HTR-8/SVneo (cell line): ENCODE results near the gene LARGE1.

Experiments used
- DNase-seq: peaks from one replicate; pipeline ENCODE4 v3.0.0; 2011; ENCODE audit warnings: low spot score, mixed read lengths; ENCODE audit not compliant: insufficient read length
- FAIRE-seq: peaks from 2 replicates; lab custom pipeline; 2011; peaks lifted over from hg19 to GRCh38; lab: Jason Lieb, UNC

LARGE1 gene

DNA sequence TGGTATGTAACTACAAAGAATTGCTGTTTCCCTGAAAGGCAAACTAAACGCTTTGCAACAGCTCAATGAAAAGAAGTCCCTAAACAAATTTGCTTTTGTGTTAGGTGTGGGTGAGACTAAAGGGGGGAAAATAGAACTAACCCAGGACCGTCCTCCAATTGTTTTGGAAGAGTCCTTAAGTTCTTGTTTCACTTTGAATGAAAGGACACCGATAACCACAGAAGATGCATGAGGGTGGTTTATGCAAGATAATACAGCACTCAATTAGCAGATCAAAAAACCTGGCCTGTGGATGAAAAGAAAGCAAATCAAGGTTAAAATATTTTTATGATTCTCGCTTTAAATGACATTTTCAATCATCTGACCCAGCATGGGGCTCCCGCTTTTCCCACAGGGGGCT, 557.6 kb downstream of the LARGE1 start:
- DNase-seq = no peak
- FAIRE-seq = no peak

DNA sequence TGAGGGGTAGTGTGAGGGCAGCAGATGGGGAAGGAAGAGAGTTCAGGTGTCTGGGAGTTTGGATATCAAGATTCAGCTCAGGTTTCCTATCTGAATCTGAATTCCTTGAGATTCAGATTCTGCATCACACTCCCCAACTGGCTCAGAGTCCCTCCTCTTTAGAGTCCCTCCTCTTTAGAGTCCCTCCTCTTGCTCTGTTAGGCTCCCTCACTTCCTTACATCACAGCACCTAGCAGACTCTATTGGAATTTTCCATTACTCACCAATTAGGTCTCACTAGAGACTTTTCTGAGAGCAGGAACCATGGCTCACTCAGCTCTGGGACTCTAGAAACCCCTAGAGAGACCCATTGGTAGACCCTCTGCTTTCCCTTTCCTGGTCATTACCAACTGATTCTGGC, 558.7 kb downstream of the LARGE1 start:
- no peak for FAIRE-seq

GRCh38 chr22:33357981-33358399, 562.3 kb downstream of the LARGE1 start:
- FAIRE-seq (no peak), DNase-seq (no peak)

More for the DNA sequence above, 558.7 kb downstream of the LARGE1 start:
- no peak for DNase-seq

DNA sequence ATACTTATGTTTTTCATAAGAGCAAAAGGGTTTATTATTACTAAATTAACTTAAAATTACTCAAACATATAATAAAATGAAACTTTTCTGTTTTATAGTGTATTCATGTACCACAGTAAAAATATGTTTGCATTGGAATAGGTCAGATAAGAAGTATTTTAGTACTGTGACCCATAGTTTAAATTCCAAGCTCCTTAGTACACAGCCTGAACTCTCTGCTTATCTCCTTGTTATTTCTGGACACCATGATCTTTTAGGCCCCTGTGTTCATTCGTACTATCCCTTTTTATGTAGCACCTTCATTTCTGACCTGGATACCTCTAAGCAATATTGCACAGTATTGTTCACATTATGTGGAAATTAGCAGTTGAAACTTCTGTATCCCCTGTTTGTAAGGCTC, 565.3 kb downstream of the LARGE1 start:
- no peak for FAIRE-seq
- DNase-seq = no peak

GRCh38 chr22:33353502-33353901, 566.8 kb downstream of the LARGE1 start:
- DNase-seq (no peak), FAIRE-seq (no peak)

GRCh38 chr22:33352768-33353167, 567.5 kb downstream of the LARGE1 start:
- no peak for DNase-seq
- FAIRE-seq = no peak

GRCh38 chr22:33350961-33351360, 569.3 kb downstream of the LARGE1 start:
- no peak for FAIRE-seq

DNA sequence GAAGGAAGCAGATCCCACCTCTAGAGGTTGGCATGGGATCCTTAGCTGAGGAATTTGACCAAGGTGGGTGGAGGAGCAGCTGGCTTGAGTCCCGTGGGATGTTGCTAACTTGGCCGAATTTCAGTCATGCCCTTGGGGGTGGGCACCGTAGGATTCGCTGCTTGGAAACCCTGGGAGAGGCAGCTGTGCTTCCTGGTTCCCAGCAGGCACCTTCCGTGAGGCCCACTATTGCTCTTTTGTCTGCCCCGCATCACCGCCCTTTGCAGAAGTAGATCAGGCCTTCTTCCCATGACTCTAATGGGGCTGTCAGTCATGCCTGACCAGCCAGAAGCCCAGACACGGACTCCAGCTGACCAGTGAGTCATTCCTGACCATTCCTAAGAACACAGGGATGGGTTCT, 569.8 kb downstream of the LARGE1 start:
- DNase-seq = no peak

More at GRCh38 chr22:33350961-33351360, 569.3 kb downstream of the LARGE1 start:
- DNase-seq = no peak

GRCh38 chr22:33347002-33347401, 573.3 kb downstream of the LARGE1 start:
- FAIRE-seq = no peak

More for the DNA sequence above, 569.8 kb downstream of the LARGE1 start:
- no peak for FAIRE-seq

GRCh38 chr22:33341611-33342010, 578.7 kb downstream of the LARGE1 start:
- DNase-seq (no peak), FAIRE-seq (no peak)

More at GRCh38 chr22:33347002-33347401, 573.3 kb downstream of the LARGE1 start:
- DNase-seq = no peak

DNA sequence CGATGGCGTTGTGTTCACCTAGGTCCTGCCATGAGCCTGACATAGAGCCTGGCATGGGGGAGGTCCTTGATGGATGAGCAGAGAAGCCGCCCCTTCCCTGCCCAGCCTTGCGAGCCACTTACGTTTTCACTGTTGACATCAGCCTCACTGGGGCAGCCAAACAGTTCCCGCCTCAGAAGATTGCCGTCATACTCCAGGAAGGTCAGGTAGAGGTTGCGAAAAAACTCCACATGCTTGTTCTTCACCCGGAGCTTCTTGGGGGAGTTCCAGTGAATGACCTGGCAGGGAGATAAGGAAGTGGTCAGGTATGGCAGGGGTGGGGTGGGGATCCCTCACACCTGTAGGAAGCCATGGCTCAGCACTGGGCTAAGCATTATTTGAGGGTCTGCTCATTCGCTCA, 582.8 kb downstream of the LARGE1 start:
- FAIRE-seq = no peak
- DNase-seq = no peak

GRCh38 chr22:33335611-33336279, 584.5 kb downstream of the LARGE1 start:
- DNase-seq = no peak
- FAIRE-seq = no peak

DNA sequence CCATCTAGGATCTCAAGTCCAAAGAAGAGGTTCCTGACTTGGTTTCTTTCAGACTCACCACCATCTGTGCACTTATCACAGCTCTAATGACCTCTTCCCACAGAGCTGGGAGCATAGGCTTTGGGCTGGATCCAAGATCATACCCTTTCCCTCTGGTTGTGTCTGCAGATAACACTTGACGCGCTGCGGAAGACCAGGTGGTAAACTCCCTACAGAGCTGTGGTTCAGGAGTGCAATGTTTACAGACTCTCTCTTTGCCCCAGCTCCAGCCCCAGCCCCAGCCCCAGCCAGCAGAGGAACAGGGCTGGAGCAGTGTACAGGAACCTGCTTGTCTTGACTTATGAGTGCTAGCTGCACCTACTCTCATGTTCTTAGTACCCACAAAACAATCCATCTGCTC, 587.7 kb downstream of the LARGE1 start:
- FAIRE-seq (no peak), DNase-seq (no peak)

GRCh38 chr22:33331017-33331416, 589.3 kb downstream of the LARGE1 start:
- DNase-seq (no peak), FAIRE-seq (no peak)

- DNase-seq = no peak
- no peak for FAIRE-seq
Observed at GRCh38 chr22:33330534-33330933, 589.7 kb downstream of the LARGE1 start.

- no peak for DNase-seq
- no peak for FAIRE-seq
Observed at GRCh38 chr22:33329398-33329797, 590.9 kb downstream of the LARGE1 start.

DNA sequence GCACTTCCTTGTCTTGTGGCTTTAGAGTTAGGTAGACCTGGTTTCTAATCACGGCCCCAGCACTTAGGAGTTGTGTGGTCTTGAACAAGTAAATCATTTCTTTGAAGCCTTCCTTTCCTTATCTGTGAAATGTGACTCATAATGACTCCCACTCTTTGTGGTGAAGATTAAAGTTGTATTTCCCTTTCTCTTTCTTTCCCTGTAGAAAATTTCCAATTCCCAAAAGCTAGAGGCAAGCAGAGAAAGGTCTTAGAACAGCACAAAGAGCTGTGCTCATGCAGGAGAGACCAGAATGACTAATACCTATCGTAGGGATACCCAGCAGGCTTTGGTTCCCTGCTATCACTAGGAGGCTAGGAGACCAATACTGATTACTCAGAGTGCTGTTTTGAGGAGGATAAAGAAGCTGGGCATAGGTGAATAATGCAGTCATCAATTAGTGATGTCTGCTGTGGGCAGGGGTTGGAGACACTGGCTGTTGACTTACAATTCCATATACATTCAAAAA, 591.4 kb downstream of the LARGE1 start:
- FAIRE-seq (no peak), DNase-seq (no peak)

GRCh38 chr22:33327348-33327860, 592.9 kb downstream of the LARGE1 start:
- no peak for FAIRE-seq

DNA sequence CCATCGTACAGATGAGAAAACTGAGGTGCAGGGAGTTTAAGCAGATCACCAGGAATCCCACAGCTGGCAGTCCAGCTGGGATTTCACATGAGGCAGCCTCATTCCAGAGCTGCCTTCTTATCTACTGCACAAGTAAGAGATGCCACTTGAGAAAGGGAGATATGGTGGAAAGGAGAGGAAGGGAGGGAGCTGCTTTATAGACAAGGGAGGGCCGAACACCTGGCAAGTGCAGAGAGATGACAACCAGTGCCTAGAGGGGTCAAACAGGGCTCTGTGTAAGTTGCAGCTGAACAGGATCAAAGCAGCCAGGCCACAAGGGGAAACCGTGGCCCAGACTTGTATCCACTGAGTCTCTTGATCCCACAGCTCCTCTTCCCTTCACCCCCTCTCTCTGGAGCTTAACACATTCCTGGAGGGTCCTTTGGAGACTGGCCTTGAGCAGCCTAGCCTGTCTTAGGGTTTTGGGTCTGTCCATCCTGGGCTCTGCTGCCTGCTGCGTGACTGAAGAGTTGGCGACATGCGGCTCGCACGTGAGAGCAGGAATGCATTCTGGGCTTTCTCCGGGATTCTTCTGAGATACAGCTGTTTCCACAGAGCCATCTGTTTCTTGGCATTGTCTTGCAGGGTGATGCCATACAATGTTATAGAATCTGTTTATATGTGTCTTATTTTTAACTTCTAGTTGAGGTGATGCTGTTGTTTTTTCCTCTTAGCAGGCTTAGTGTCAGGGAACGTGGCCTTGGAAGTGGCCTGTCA, 593.6 kb downstream of the LARGE1 start:
- DNase-seq = no peak
- no peak for FAIRE-seq

More at GRCh38 chr22:33327348-33327860, 592.9 kb downstream of the LARGE1 start:
- no peak for DNase-seq

DNA sequence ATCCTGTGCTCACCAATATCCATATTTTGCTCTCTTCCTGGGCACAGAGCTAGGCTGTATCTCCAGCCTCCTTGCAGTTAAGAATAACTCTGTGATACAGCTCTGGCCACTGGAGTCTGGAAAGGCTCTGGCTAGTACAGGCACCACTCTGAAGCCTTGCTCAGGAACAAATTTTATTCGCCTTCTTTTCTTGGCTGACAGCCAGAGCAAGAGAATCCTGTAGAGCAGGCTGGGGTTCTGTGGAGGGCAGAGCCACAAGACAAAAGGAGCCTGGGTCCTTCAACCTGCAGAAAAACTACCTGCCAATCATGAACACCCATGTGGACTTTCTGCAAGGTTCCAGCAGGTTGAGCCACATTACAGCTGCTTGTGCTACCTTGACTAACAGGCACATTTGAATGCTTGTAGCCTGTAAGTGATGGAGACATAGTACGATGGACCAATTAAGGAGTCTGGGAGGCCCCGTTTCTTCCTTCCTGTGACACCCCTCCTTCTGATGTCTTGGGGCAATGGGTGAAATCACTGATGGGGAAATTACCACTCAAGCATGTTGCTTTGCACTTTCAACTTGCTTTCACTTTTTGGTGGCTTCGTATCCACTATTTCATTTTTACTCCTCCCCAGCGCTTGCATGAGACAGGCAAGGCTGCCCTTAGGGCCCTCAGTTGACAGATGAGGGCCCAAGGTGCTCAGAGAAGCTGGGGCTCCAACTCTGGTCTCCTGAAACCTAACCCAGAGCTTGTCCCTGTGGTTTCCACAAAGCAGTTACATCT, 594.9 kb downstream of the LARGE1 start:
- DNase-seq = no peak
- no peak for FAIRE-seq
